Measurements from ENCODE around the gene KIF5A. TPM values are rescaled to one million over a fixed set of nuclear protein-coding genes. Genes with fewer than 3 reads are reported as not detected.

The KIF5A gene
- total and polyA plus RNA-seq, 2 of the 4 experiments (the other 2 are of a cell fraction) = 0.15 to 0.18 TPM

DNA sequence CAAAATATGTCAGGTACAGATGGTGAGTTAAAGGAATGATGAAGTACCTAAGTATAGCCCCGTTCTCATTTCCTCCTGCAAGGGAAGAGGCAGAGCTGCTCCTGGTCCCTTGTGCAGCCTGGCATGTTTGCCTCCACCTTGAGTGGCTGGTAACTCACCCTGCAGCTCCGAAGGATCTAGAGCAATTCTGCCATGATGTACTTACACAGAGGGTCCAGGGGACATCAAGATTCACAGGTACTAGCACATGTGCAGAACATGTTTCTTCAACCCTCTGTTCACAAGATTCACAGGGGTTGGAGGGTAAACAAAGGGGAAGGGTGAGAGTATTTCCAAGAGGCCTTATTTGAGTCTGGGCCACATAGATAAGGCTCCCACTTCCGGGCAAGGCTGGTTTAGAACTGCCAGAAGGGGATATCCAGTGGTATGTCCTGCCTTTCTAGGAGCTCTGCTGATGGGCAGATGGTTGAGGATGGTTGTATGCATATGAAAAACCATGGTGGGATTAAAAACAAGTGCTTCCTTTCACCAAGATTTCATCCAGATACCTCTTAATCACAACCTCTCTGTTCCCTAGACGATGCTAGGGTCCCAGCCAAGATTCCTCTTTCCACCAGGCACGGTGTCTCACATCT lies 10.6 kb upstream of the KIF5A start:
- no peak overlapping the region for H2BK20ac ChIP-seq (ENCODE audit: low read depth, low read length)
- dilution Hi-C loops (cut with HindIII; ENCODE audit: low sequenced_read_pairs, unreplicated experiment) (no loop called here), in situ Hi-C loops (cut with MboI; ENCODE audit: low sequenced_read_pairs) (no loop called here), intact Hi-C loops (cut with micrococcal nuclease) (no loop called here)
- 80% methylated on average over 1 of the region's 5 CpGs; no CpG with 5 or more reads in 1 of the 2 experiments for WGBS, 2 experiments (ENCODE audit: extremely low coverage in 2 of 2, insufficient read length in 1 of 2)
- no TSS peak for BruUV-seq (replicated peaks)
- peaks cover 43% of the 10 kb centered on the region for H3K36me3 ChIP-seq (ENCODE audit: control insufficient read depth, insufficient read depth, low read length)
- ChIA-PET POLR2A (ENCODE audit: unreplicated experiment) (no interaction called here), CTCF (no interaction called here)
- no peak overlapping the region for H2AK9ac ChIP-seq (replicated peaks; ENCODE audit: low read depth, low read length, poor library complexity)
- no peak overlapping the region for H3K4me3 ChIP-seq (ENCODE audit: insufficient read depth, low read depth, low read length)
- H3K9me1 ChIP-seq (ENCODE audit: insufficient read depth, low read length) = peaks cover 16% of the 10 kb centered on the region; the same call in 1 of the 2 replicates
- no peak overlapping the region for H3K18ac ChIP-seq (ENCODE audit: low read depth, low read length)
- no peak overlapping the region for H4K91ac ChIP-seq (ENCODE audit: insufficient read depth, low read depth, low read length)
- no peak overlapping the region for H2BK120ac ChIP-seq (ENCODE audit: low read depth, low read length)
- no peak overlapping the region for H4K8ac ChIP-seq (ENCODE audit: low read depth in 2 of 2, low read length in 2 of 2)
- no peak overlapping the region for H3K56ac ChIP-seq (ENCODE audit: extremely low read depth, insufficient read depth, low read length)
- DNase-seq (no peak), ATAC-seq (ENCODE audit: low read depth) (no peak)
- no peak overlapping the region for H2BK5ac ChIP-seq (ENCODE audit: low read depth, low read length, poor library complexity, severe bottlenecking)
- H3K9me3 ChIP-seq (ENCODE audit: control insufficient read depth, insufficient read depth, low read length) = no peaks in the 10 kb centered on the region
- no peak overlapping the region for H3K4ac ChIP-seq (ENCODE audit: low read depth, low read length)
- no peak overlapping the region for H3K14ac ChIP-seq (replicated peaks; ENCODE audit: low read depth, low read length)
- no peak overlapping the region for H3K27ac ChIP-seq (ENCODE audit: insufficient read depth, low read length)
- H4K5ac ChIP-seq (ENCODE audit: low read depth, low read length) = no peak overlapping the region
- H2AFZ ChIP-seq (replicated peaks; ENCODE audit: low read length, poor library complexity) = no peak overlapping the region
- no peak overlapping the region for H3K9ac ChIP-seq (ENCODE audit: low read depth, low read length)
- H3K4me2 ChIP-seq (ENCODE audit: low read depth, low read length) = no peak overlapping the region
- no peak overlapping the region for H3K23ac ChIP-seq (ENCODE audit: low read depth, low read length)
- H2AK5ac ChIP-seq (ENCODE audit: low read depth, low read length) = no peak overlapping the region
- H3K4me1 ChIP-seq (ENCODE audit: control insufficient read depth, insufficient read depth, low read length) = peaks cover 4% of the 10 kb centered on the region; the same call in 1 of the 2 replicates
- H3K79me1 ChIP-seq (ENCODE audit: low read depth in 1 of 2, low read length in 2 of 2) = peaks cover 41 to 67% of the 10 kb centered on the region in 2 experiments
- H4K20me1 ChIP-seq (ENCODE audit: insufficient read depth, low read length) = peaks cover 26% of the 10 kb centered on the region; the same call in 1 of the 2 replicates
- no peak overlapping the region for H2BK15ac ChIP-seq (ENCODE audit: low read depth, low read length)
- no peaks in the 10 kb centered on the region for H3K27me3 ChIP-seq (ENCODE audit: control insufficient read depth, insufficient read depth, low read length)
- no peak for TF ChIP-seq RCOR1 (IDR thresholded peaks at IDR 0.05; ENCODE audit: insufficient replicate concordance, low read length)
- no peak for TF ChIP-seq CEBPB (IDR thresholded peaks at IDR 0.05; ENCODE audit: low read depth, low read length)
- TF ChIP-seq MAFK (IDR thresholded peaks at IDR 0.05; ENCODE audit: low read depth, low read length) = no peak
- TF ChIP-seq USF2 (IDR thresholded peaks at IDR 0.05; ENCODE audit: low read depth, low read length) = no peak
- TF ChIP-seq POLR2A (IDR thresholded peaks at IDR 0.05; ENCODE audit: low read depth, low read length) = no peak
- TF ChIP-seq BHLHE40 (IDR thresholded peaks at IDR 0.05; ENCODE audit: low read depth, low read length) = no peak
- no peak for TF ChIP-seq FOS (IDR thresholded peaks at IDR 0.05; ENCODE audit: low read depth, low read length)
- TF ChIP-seq SMC3 (IDR thresholded peaks at IDR 0.05; ENCODE audit: low read depth, low read length) = no peak
- TF ChIP-seq RFX5 (IDR thresholded peaks at IDR 0.05; ENCODE audit: low read depth, low read length) = no peak
- no peak for TF ChIP-seq NFE2L2 (IDR thresholded peaks at IDR 0.05; ENCODE audit: low read depth, low read length)
- TF ChIP-seq MAZ (IDR thresholded peaks at IDR 0.05; ENCODE audit: borderline replicate concordance, low read depth, low read length) = no peak
- TF ChIP-seq, protein P1, sequence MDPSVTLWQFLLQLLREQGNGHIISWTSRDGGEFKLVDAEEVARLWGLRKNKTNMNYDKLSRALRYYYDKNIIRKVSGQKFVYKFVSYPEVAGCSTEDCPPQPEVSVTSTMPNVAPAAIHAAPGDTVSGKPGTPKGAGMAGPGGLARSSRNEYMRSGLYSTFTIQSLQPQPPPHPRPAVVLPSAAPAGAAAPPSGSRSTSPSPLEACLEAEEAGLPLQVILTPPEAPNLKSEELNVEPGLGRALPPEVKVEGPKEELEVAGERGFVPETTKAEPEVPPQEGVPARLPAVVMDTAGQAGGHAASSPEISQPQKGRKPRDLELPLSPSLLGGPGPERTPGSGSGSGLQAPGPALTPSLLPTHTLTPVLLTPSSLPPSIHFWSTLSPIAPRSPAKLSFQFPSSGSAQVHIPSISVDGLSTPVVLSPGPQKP (IDR thresholded peaks at IDR 0.05; ENCODE audit: borderline replicate concordance, low read depth, low read length) = no peak
